ENCODE data around the gene UQCC3.
A peak's percentile ranks its signal among the peaks of the same experiment; 100 is the strongest.

UQCC3 gene

GRCh38 chr11:62645946-62646824 lies 25.3 kb upstream of the UQCC3 start, which contains the start of gene GANAB:
GANAB (minus strand) TSS chr11:62646613; CDS start chr11:62646599, 14 bp downstream.
- H2AFZ ChIP-seq (ENCODE audit: low read depth, low read length): peak within 1 kb of the TSS; percentile 72

GRCh38 chr11:62646825-62647608 lies 24.5 kb upstream of the UQCC3 start:
- peak overlapping the region; percentile 70 for H3K4me2 ChIP-seq (ENCODE audit: insufficient read depth, low read length)
- no peaks in the 10 kb centered on the region for H3K27me3 ChIP-seq (ENCODE audit: insufficient read depth, low read length, poor library complexity)
- peaks cover 16% of the 10 kb centered on the region for H4K20me1 ChIP-seq (ENCODE audit: insufficient read depth, low read length)
- H2AFZ ChIP-seq (ENCODE audit: low read depth, low read length): peak overlapping the region; percentile 48; the same call in 1 of the 2 replicates
- H3K79me2 ChIP-seq (ENCODE audit: insufficient read depth, low read length): peaks cover 81% of the 10 kb centered on the region
- H3K36me3 ChIP-seq (ENCODE audit: insufficient read depth, low read length): peaks cover 49% of the 10 kb centered on the region
- DNase-seq (no peak), ATAC-seq (ENCODE audit: insufficient read depth, low read depth) (no peak; the same call in 2 of the 3 replicates)
- peak overlapping the region in 1 of 2 experiments; percentile 49; a peak in 2 of 4 replicates for H3K4me3 ChIP-seq (ENCODE audit: low read depth in 1 of 2, low read length in 2 of 2)
- peak overlapping the region; percentile 66 for H3K27ac ChIP-seq (ENCODE audit: low read length)
- peak overlapping the region; percentile 43 for H3K9ac ChIP-seq (ENCODE audit: low read depth, low read length)
- TF ChIP-seq CTCF (IDR thresholded peaks at IDR 0.05; ENCODE audit: borderline replicate concordance, extremely low read depth, low read length, poor library complexity, severe bottlenecking) (no peak), EZH2 (IDR thresholded peaks at IDR 0.05; ENCODE audit: borderline replicate concordance, low read depth, low read length, severe bottlenecking) (no peak)
- peaks cover 45% of the 10 kb centered on the region for H3K4me1 ChIP-seq (ENCODE audit: insufficient read depth, low read length)
- H3K9me3 ChIP-seq (ENCODE audit: insufficient read depth, low read length, severe bottlenecking): no peaks in the 10 kb centered on the region

More at GRCh38 chr11:62645946-62646824, 25.3 kb upstream of the UQCC3 start, which contains the start of gene GANAB:
- Histone ChIP-seq H4K20me1 (ENCODE audit: insufficient read depth, low read length) (peaks cover 16% of the 10 kb centered on the region), H3K79me2 (ENCODE audit: insufficient read depth, low read length) (peaks cover 81% of the 10 kb centered on the region), H3K9me3 (ENCODE audit: insufficient read depth, low read length, severe bottlenecking) (no peaks in the 10 kb centered on the region), H3K4me3 (ENCODE audit: low read depth in 1 of 2, low read length in 2 of 2) (peak within 1 kb of the TSS; percentile 37 to 63; a peak in 3 of 4 replicates), H3K4me2 (ENCODE audit: insufficient read depth, low read length) (peak within 1 kb of the TSS; percentile 85), H3K9ac (ENCODE audit: low read depth, low read length) (peak within 1 kb of the TSS; percentile 92), H3K4me1 (ENCODE audit: insufficient read depth, low read length) (peaks cover 36% of the 10 kb centered on the region), H3K27me3 (ENCODE audit: insufficient read depth, low read length, poor library complexity) (no peaks in the 10 kb centered on the region), H3K27ac (ENCODE audit: low read length) (peak within 1 kb of the TSS; percentile 87), H3K36me3 (ENCODE audit: insufficient read depth, low read length) (peaks cover 49% of the 10 kb centered on the region)
- TF ChIP-seq CTCF (IDR thresholded peaks at IDR 0.05; ENCODE audit: borderline replicate concordance, extremely low read depth, low read length, poor library complexity, severe bottlenecking): no peak
- TF ChIP-seq EZH2 (IDR thresholded peaks at IDR 0.05; ENCODE audit: borderline replicate concordance, low read depth, low read length, severe bottlenecking): no peak
- DNase-seq (peak; percentile 99), ATAC-seq (ENCODE audit: insufficient read depth, low read depth) (peak; percentile 96)

- TF ChIP-seq EZH2 (IDR thresholded peaks at IDR 0.05; ENCODE audit: borderline replicate concordance, low read depth, low read length, severe bottlenecking) (no peak), CTCF (IDR thresholded peaks at IDR 0.05; ENCODE audit: borderline replicate concordance, extremely low read depth, low read length, poor library complexity, severe bottlenecking) (no peak)
- no peaks in the 10 kb centered on the region for H3K9me3 ChIP-seq (ENCODE audit: insufficient read depth, low read length, severe bottlenecking)
- peaks cover 81% of the 10 kb centered on the region for H3K79me2 ChIP-seq (ENCODE audit: insufficient read depth, low read length)
- H4K20me1 ChIP-seq (ENCODE audit: insufficient read depth, low read length): peaks cover 14% of the 10 kb centered on the region
- peak overlapping the region; percentile 66; the same call in 1 of the 2 replicates for H3K27ac ChIP-seq (ENCODE audit: low read length)
- H3K4me2 ChIP-seq (ENCODE audit: insufficient read depth, low read length): peak overlapping the region; percentile 70
- no peak overlapping the region for H2AFZ ChIP-seq (ENCODE audit: low read depth, low read length)
- ATAC-seq (ENCODE audit: insufficient read depth, low read depth): no peak
- peak overlapping the region; percentile 43 for H3K9ac ChIP-seq (ENCODE audit: low read depth, low read length)
- H3K36me3 ChIP-seq (ENCODE audit: insufficient read depth, low read length): peaks cover 48% of the 10 kb centered on the region
- H3K27me3 ChIP-seq (ENCODE audit: insufficient read depth, low read length, poor library complexity): no peaks in the 10 kb centered on the region
- H3K4me1 ChIP-seq (ENCODE audit: insufficient read depth, low read length): peaks cover 51% of the 10 kb centered on the region
- DNase-seq: no peak
- H3K4me3 ChIP-seq (ENCODE audit: low read depth in 1 of 2, low read length in 2 of 2): no peak overlapping the region
These were observed 23.9 kb upstream of the UQCC3 start for GRCh38 chr11:62647609-62648005.

All from DND-41 (cell line).